Measurements from ENCODE around the gene ADGRV1.
"Not testable (repeated sequence)": the region's sequence is repeated elsewhere in the genome, so short reads cannot be mapped to it uniquely, and the experiment has no call there.

ADGRV1 gene

DNA sequence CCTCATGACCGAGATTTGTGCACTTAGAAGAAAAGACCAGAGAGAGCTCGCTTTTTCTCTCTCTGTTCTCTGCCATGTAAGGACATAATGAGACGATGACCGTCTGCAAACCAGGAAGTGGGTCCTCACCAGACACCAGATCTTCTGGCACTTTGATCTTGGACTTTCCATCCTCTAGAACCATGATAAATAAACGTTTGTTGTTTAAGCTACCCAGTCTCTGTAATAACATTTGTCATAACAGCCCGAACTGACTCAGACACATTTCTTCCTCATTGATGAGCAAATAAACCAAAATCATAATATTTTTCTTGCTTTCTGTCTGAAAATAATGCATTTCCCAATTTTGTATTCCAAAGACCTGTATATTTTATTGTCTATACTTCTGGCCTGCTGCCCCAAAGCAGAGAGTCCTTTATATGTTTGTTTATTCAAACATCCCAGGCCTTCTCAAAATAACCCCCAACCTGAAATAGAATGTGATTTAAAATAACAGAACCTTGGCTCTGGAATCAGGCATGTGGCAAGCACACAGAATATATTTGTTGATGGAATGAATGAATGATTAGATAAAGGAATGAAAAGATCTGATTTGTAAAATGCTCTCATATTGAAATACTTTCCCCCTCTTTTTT lies 396.5 kb downstream of the ADGRV1 start:
- no peak for DNase-seq

- DNase-seq, result no peak
These were observed 398.0 kb downstream of the ADGRV1 start for GRCh38 chr5:90956511-90957097.

- no peak for DNase-seq
These were observed 399.3 kb downstream of the ADGRV1 start for GRCh38 chr5:90957906-90958305.

- no peak for DNase-seq
These were observed 400.7 kb downstream of the ADGRV1 start for GRCh38 chr5:90959262-90959661.

DNA sequence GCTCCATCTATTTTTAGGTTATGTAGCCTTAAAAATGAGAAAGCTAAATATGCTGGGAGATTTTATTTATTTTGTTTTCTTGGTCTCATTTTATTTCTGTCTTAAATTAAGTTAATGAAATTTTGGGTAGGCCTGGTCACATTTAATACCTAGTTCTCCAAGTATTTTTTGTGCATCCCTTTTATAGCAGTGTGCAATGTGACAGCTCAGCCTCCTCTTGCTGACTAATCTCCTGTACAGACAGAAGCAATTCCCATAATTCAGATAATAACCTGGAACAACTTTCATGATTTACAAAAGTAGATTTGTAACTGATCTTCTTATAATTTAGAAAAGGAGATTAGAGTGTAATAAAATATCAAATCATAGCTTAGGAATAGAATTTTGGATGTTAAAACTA lies 403.9 kb downstream of the ADGRV1 start:
- DNase-seq, result no peak

DNA sequence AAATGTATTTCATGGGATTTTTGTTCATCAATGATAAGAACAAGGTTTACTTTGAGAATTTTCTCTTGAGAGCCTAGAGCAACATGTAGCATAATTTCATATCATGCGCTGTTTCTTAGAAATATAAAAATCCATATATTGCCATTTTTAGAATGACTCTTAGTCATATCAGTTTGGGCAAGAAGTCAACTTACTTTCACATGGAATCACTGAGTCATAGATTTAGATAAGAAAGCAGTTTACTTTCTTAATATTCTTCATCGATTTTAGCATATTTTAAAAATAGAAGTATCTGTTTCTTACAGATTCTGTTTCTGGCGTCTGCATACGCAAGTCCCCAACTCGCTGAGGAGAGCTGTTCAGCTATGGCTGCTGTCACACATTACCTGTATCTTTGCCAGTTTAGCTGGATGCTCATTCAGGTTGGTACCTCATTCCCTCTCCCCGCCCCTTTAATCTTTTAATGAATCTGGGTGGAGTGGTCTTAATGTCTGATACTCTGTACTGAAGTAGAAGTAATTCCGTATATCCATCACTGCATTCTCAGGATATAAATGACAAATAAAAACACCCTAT lies 406.6 kb downstream of the ADGRV1 start:
- no peak for DNase-seq

GRCh38 chr5:90967443-90967842 lies 408.8 kb downstream of the ADGRV1 start:
- no peak for DNase-seq

DNA sequence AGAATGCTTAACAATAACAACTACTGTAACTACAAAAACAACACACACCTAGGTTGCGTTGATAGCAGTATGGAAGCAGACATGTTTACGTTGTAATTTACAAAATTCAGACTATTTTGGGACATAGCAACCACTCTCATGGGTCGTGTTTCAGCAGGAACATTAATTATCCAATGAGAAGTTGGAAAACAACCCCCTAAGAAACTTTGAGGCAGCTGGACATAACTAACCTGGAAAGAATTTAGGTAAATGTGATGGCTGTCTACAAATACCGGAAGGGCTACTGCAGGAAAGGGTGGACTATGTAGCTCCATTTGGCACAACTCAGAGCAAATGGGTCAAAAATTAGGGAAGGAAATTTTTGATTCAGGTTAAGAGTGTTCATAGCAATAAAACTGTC lies 409.3 kb downstream of the ADGRV1 start:
- no peak for DNase-seq

- no peak for DNase-seq
These were observed 409.7 kb downstream of the ADGRV1 start for GRCh38 chr5:90968319-90968718.

DNA sequence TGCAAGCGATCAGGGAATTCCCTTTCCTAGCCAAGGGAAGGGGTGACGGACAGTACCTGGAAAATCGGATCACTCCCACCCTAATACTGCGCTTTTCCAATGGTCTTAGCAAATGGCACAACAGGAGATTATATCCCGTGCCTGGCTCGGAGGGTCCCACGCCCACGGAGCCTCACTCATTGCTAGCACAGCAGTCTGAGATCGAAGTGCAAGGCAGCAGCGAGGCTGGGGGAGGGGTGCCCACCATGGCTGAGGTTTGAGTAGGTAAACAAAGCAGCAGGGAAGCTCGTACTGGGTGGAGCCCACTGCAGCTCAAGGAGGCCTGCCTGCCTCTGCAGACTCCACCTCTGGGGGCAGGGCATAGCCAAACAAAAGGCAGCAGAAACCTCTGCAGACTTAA lies 411.3 kb downstream of the ADGRV1 start:
- DNase-seq, result not testable (repeated sequence)

DNA sequence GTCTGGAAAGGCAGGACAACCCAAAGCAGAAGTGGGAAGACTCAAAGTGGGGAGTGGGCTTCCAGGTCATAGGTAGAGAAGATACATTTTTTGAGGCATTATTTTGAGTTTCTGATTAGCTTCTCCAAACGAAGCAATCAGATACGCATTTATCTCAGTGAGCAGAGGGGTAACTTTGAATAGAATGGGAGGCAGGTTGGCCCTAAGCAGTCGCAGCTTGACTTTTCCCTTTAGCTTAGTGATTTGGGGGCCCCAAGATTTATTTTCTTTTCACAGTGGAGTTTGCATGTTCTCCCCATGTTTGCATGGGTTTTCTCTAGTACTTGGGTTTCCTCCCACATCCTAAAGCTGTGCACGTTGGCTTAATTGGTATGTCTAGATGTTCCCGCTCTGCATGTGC lies 422.6 kb downstream of the ADGRV1 start:
- no peak for DNase-seq

DNA sequence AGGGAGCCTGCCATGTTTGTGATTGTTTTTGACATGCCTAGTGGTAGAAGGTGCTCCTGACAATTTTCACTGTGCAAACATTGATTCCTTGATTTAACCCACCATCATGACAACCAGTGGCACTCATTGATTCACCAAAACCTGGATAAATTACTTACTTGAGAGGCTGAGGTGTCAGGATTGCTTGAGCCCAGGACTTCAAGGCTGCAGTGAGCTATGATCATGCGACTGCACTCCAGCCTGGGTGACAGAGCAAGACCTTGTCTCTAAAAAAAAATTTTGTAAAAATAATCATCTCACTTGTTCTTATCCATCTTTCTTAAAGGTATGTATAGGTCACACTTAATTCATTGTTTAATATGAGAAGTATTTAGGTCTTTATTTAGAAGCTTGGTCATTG lies 423.2 kb downstream of the ADGRV1 start:
- DNase-seq, result no peak

DNA sequence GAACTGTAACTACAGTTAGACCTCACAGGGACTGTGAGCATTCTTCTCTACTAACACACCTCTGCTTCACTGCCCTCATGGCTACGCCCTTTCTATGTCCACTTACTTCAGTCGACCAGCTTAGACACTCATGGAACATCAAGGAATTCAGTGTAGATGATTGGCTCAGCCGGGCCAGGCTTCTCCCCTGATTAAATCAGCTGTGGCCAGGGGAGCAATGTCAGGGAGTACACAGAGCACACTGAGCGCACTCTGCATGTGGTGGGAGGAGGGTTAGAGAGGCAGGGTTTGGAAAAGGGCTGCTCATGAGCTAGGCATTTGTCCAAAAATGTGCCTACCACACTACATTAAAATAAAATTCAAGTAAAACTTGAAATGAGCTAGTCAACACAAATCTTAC lies 424.0 kb downstream of the ADGRV1 start:
- no peak for DNase-seq

GRCh38 chr5:90983148-90983547 lies 424.6 kb downstream of the ADGRV1 start:
- no peak for DNase-seq

GRCh38 chr5:90983711-90984124 lies 425.1 kb downstream of the ADGRV1 start:
- DNase-seq, result no peak

- no peak for DNase-seq
These were observed 426.7 kb downstream of the ADGRV1 start for GRCh38 chr5:90985341-90985740.

GRCh38 chr5:90987726-90988125 lies 429.1 kb downstream of the ADGRV1 start:
- DNase-seq, result peak; percentile 16

DNA sequence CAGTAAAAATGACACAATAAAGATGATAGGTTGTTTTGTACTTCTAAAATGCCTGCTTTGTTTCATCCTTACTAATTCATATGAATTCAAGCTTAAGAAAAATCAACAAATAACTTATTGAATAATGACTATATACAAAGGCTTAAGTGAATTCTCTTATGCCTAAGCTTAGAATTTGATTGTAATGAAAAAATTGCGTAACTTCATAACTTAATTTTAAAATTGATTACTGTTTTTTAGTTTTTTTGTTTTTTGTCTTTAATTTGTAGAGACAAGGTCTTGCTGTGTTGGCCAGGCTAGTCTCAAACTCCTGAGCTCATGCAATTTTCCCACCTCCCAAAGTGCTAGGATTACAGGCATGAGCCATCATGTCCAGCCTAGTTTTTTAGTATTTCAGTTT lies 432.6 kb downstream of the ADGRV1 start:
- DNase-seq, result no peak

GRCh38 chr5:90994796-90995195 lies 436.2 kb downstream of the ADGRV1 start:
- DNase-seq, result no peak

GRCh38 chr5:90996089-90996488 lies 437.5 kb downstream of the ADGRV1 start:
- DNase-seq, result no peak

- DNase-seq, result no peak
These were observed 438.5 kb downstream of the ADGRV1 start for GRCh38 chr5:90997082-90997481.

DNA sequence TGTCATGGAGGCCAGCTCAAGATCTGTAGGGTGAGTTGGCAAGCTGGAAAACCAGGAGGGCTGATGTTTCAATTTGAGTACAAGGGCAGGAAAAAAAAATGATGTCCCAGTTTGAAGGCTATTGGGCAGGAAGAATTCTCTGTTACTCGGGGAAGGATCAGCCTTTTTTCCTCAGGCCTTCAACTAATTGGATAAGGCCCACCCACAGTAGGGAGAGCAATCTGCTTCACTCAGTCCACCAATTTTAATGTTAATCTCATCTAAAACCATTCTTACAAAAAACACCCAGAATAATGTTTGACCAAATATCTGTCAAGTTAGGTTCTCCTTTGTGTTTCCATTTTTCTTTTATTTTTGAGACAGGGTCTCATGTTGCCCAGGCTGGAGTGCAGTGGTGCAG lies 442.1 kb downstream of the ADGRV1 start:
- no peak for DNase-seq

DNA sequence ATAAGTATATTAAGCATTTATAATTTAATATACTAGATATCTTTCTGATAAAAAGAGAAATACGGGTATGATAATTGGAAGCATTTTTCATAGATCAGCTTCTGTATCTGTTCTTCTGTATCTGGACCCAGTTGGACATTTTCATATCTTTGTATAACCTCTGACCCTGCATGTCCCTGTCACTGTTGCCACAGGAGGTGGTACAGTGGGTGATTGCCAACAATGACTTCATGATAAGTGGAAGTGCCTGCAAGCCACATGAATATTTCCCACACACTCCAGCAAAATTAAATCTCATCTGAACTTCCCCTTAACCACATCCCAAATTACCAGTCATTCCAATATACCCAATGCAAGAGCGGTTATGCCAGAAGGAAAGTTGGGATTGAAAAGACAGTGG lies 448.1 kb downstream of the ADGRV1 start:
- no peak for DNase-seq

DNA sequence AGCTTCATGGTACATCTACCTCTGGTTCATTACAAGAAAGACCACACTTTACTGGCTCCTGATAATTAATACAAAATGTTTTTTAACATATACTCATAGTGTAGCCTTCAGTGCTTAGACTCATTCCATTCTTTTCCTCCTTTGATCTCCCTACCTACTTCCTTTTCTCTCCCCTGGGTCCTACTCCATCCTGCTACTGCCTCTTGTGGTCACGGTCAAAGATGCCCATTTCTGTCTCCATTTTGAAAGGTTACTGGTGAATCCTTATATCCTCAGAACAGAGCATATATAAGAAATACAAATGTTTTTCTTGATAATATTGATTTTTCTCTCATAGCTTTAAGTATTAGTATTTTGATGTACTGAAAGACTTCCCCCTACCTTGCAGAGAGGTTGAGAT lies 448.7 kb downstream of the ADGRV1 start:
- no peak for DNase-seq
